Dendritic cell treated with granulocyte-macrophage colony-stimulating factor and Interleukin-4, amounts not matched to agents 40 ng/mL and 50 ng/mL, for 4 days (primary cell): ENCODE results near the gene NRG2.

ENCODE experiments used
- H3K27ac Mint-ChIP-seq: one replicate; pipeline ENCODE4 v1.8.0; 2022; ENCODE audit warnings: mild to moderate bottlenecking, mixed read lengths
- H3K27me3 Mint-ChIP-seq: one replicate; pipeline ENCODE4 v1.8.0; 2022; ENCODE audit warnings: mild to moderate bottlenecking, mixed read lengths
- H3K36me3 Mint-ChIP-seq: one replicate; pipeline ENCODE4 v1.8.0; 2022; ENCODE audit warnings: low read depth, mixed read lengths
- H3K4me1 Mint-ChIP-seq: one replicate; pipeline ENCODE4 v1.8.0; 2022; ENCODE audit warnings: low read depth, mixed read lengths
- H3K4me3 Mint-ChIP-seq: one replicate; pipeline ENCODE4 v1.8.0; 2022; ENCODE audit warnings: mild to moderate bottlenecking, moderate library complexity, mixed read lengths
- H3K9me3 Mint-ChIP-seq: one replicate; pipeline ENCODE4 v1.8.0; 2022; ENCODE audit warnings: mixed read lengths
- intact Hi-C: fragments of 100-400 bp; cut with micrococcal nuclease; formaldehyde crosslinking; loops from one replicate; pipeline ENCODE4 v1.15.0; 2022

The NRG2 gene

GRCh38 chr5:139867581-139867980 is 175.5 kb downstream of the NRG2 start:
- Mint-ChIP-seq H3K9me3 (no peaks in the 10 kb centered on the region), H3K36me3 (no peaks in the 10 kb centered on the region), H3K4me3 (no peak overlapping the region), H3K27ac (no peak overlapping the region), H3K27me3 (peaks cover 24% of the 10 kb centered on the region), H3K4me1 (no peaks in the 10 kb centered on the region)
- intact Hi-C loops = no loop called here

GRCh38 chr5:139867109-139867508 is 176.0 kb downstream of the NRG2 start:
- Mint-ChIP-seq H3K27ac (no peak overlapping the region), H3K4me1 (no peaks in the 10 kb centered on the region), H3K9me3 (no peaks in the 10 kb centered on the region), H3K36me3 (no peaks in the 10 kb centered on the region), H3K4me3 (no peak overlapping the region), H3K27me3 (peaks cover 24% of the 10 kb centered on the region)
- intact Hi-C loops = no loop called here

- Mint-ChIP-seq H3K4me1 (no peaks in the 10 kb centered on the region), H3K27ac (no peak overlapping the region), H3K9me3 (no peaks in the 10 kb centered on the region), H3K27me3 (peaks cover 18% of the 10 kb centered on the region), H3K36me3 (no peaks in the 10 kb centered on the region), H3K4me3 (no peak overlapping the region)
- intact Hi-C loops = loop anchor here (1.0 kb wide), 1 partner anchor 78 kb away; no protein-coding TSS in a partner anchor
These were observed 178.2 kb downstream of the NRG2 start for GRCh38 chr5:139864716-139865483.

- Mint-ChIP-seq H3K4me3 (no peak overlapping the region), H3K36me3 (no peaks in the 10 kb centered on the region), H3K4me1 (no peaks in the 10 kb centered on the region), H3K27me3 (peaks cover 20% of the 10 kb centered on the region), H3K27ac (no peak overlapping the region), H3K9me3 (no peaks in the 10 kb centered on the region)
- intact Hi-C loops = loop anchor here (1.0 kb wide), 1 partner anchor 77 kb away; no protein-coding TSS in a partner anchor
These were observed 179.1 kb downstream of the NRG2 start for GRCh38 chr5:139863855-139864558.

GRCh38 chr5:139863361-139863760 is 179.7 kb downstream of the NRG2 start:
- Mint-ChIP-seq H3K27me3 (peaks cover 20% of the 10 kb centered on the region), H3K4me3 (no peak overlapping the region)
- intact Hi-C loops = no loop called here

GRCh38 chr5:139862803-139863202 is 180.3 kb downstream of the NRG2 start:
- Mint-ChIP-seq H3K36me3 (no peaks in the 10 kb centered on the region), H3K4me3 (no peak overlapping the region), H3K27ac (no peak overlapping the region), H3K4me1 (no peaks in the 10 kb centered on the region), H3K9me3 (no peaks in the 10 kb centered on the region), H3K27me3 (peaks cover 17% of the 10 kb centered on the region)
- intact Hi-C loops = no loop called here

More at GRCh38 chr5:139863361-139863760, 179.7 kb downstream of the NRG2 start:
- H3K4me1 Mint-ChIP-seq = no peaks in the 10 kb centered on the region
- no peak overlapping the region for H3K27ac Mint-ChIP-seq
- no peaks in the 10 kb centered on the region for H3K9me3 Mint-ChIP-seq
- H3K36me3 Mint-ChIP-seq = no peaks in the 10 kb centered on the region

GRCh38 chr5:139862313-139862712 is 180.8 kb downstream of the NRG2 start:
- Mint-ChIP-seq H3K4me1 (no peaks in the 10 kb centered on the region), H3K36me3 (no peaks in the 10 kb centered on the region), H3K4me3 (no peak overlapping the region), H3K27me3 (peaks cover 17% of the 10 kb centered on the region), H3K9me3 (no peaks in the 10 kb centered on the region), H3K27ac (no peak overlapping the region)
- intact Hi-C loops = no loop called here

- H3K27ac Mint-ChIP-seq = no peak overlapping the region
- H3K4me3 Mint-ChIP-seq = no peak overlapping the region
- no peaks in the 10 kb centered on the region for H3K36me3 Mint-ChIP-seq
- no peaks in the 10 kb centered on the region for H3K4me1 Mint-ChIP-seq
- intact Hi-C loops = no loop called here
- no peaks in the 10 kb centered on the region for H3K9me3 Mint-ChIP-seq
- H3K27me3 Mint-ChIP-seq = peaks cover 14% of the 10 kb centered on the region
These were observed 181.3 kb downstream of the NRG2 start for GRCh38 chr5:139861889-139862207.

- Mint-ChIP-seq H3K4me3 (no peak overlapping the region), H3K27ac (no peak overlapping the region)
- intact Hi-C loops = no loop called here
These were observed 181.8 kb downstream of the NRG2 start for GRCh38 chr5:139861021-139861888.

GRCh38 chr5:139859013-139859412 is 184.1 kb downstream of the NRG2 start:
- H3K27me3 Mint-ChIP-seq = peaks cover 3% of the 10 kb centered on the region
- H3K9me3 Mint-ChIP-seq = no peaks in the 10 kb centered on the region
- H3K4me1 Mint-ChIP-seq = no peaks in the 10 kb centered on the region
- H3K4me3 Mint-ChIP-seq = no peak overlapping the region
- H3K27ac Mint-ChIP-seq = no peak overlapping the region
- intact Hi-C loops = no loop called here
- H3K36me3 Mint-ChIP-seq = no peaks in the 10 kb centered on the region

More at GRCh38 chr5:139861021-139861888, 181.8 kb downstream of the NRG2 start:
- no peaks in the 10 kb centered on the region for H3K9me3 Mint-ChIP-seq
- H3K27me3 Mint-ChIP-seq = peaks cover 11% of the 10 kb centered on the region
- no peaks in the 10 kb centered on the region for H3K36me3 Mint-ChIP-seq
- H3K4me1 Mint-ChIP-seq = no peaks in the 10 kb centered on the region

GRCh38 chr5:139856714-139857113 is 186.4 kb downstream of the NRG2 start:
- peaks cover 3% of the 10 kb centered on the region for H3K27me3 Mint-ChIP-seq
- no peaks in the 10 kb centered on the region for H3K36me3 Mint-ChIP-seq
- H3K4me1 Mint-ChIP-seq = no peaks in the 10 kb centered on the region
- H3K9me3 Mint-ChIP-seq = no peaks in the 10 kb centered on the region
- intact Hi-C loops = no loop called here
- no peak overlapping the region for H3K4me3 Mint-ChIP-seq
- H3K27ac Mint-ChIP-seq = no peak overlapping the region

GRCh38 chr5:139855946-139856540 is 187.1 kb downstream of the NRG2 start:
- Mint-ChIP-seq H3K9me3 (no peaks in the 10 kb centered on the region), H3K27me3 (peaks cover 3% of the 10 kb centered on the region), H3K36me3 (no peaks in the 10 kb centered on the region), H3K27ac (no peak overlapping the region), H3K4me3 (no peak overlapping the region), H3K4me1 (no peaks in the 10 kb centered on the region)
- intact Hi-C loops = no loop called here

- H3K27me3 Mint-ChIP-seq = peaks cover 8% of the 10 kb centered on the region
- H3K4me3 Mint-ChIP-seq = no peak overlapping the region
- no peaks in the 10 kb centered on the region for H3K9me3 Mint-ChIP-seq
- H3K36me3 Mint-ChIP-seq = no peaks in the 10 kb centered on the region
- intact Hi-C loops = no loop called here
- H3K4me1 Mint-ChIP-seq = no peaks in the 10 kb centered on the region
- no peak overlapping the region for H3K27ac Mint-ChIP-seq
These were observed 187.6 kb downstream of the NRG2 start for GRCh38 chr5:139855451-139855850.
